Activated CD8-positive, alpha-beta memory T cell treated with anti-CD3 and anti-CD28 coated beads for 48 hours (primary cell): Measurements from ENCODE around the gene BLOC1S3.

Source experiments
- DNase-seq, 3 experiments: peaks; one replicate each; pipeline ENCODE4 v3.0.0-alpha.2; 2020; ENCODE audit warnings: low read depth in 2 of 3, low spot score in 2 of 3

The BLOC1S3 gene

DNA sequence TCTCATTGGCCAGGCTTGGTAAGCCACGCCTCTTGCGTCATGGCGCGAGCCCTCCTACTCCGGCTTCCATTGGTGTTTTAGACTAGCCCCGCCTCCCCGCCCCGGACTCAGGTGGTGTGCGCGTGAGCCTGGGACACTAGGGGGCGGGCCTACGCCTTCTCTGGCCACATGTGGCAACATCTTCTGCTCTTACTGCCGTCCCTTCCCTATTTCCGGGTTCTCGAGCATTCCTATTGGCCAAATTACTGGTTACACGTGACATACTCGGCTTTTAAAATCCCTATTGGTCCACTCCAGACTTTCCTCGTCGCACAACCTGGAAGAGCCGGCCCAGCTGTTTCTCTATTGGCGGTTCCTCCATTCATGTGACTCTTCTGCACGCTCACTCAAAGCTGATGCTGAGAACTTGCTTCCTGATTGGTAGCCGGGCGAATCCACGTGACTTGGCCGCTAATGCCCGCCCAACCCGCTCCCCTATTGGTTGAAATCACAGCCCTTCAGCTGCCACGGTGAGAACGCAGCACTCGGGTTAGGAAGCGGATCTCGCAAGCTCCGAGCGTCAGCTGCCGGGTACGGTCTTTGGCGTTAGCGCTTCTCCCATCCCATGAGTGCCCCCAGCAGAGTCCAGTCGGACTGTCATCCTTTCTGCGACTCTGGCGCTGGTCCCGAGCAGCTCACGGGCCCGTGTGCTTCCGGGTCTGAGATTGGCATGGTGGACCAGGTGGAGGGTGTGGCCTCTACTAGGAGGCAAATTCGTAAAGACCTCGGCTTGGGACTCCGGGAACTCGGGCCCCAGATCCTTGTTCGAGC, at the start of gene BLOC1S3:
TSS of gene BLOC1S3 (plus strand) at position 523 of the 810 bp plus-strand sequence. CDS start 513 bp downstream, outside the sequence.
- peak; percentile 92 to 99 (median 96) for DNase-seq

DNA sequence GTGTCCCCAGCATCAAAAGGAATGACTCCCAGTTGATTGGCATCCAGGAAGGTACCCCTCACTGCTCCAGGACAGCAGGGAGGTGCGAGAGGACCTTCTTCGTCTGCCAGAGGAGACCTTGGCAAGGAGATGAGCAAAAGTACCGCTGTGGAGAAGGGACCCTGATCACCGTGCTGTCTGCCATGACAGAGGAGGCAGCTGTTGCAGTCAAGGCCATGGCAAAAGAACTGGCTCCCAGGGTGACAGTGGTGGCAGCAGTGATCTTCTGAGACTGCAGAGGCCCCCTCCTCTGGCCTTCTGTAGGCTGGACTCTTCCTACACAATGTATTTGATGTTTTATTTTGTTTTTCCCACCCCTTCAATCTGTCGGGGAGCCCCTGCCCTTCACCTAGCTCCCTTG, 49.8 kb upstream of the BLOC1S3 start:
- DNase-seq = no peak

GRCh38 chr19:45130236-45130635, 48.3 kb upstream of the BLOC1S3 start:
- DNase-seq = no peak

DNA sequence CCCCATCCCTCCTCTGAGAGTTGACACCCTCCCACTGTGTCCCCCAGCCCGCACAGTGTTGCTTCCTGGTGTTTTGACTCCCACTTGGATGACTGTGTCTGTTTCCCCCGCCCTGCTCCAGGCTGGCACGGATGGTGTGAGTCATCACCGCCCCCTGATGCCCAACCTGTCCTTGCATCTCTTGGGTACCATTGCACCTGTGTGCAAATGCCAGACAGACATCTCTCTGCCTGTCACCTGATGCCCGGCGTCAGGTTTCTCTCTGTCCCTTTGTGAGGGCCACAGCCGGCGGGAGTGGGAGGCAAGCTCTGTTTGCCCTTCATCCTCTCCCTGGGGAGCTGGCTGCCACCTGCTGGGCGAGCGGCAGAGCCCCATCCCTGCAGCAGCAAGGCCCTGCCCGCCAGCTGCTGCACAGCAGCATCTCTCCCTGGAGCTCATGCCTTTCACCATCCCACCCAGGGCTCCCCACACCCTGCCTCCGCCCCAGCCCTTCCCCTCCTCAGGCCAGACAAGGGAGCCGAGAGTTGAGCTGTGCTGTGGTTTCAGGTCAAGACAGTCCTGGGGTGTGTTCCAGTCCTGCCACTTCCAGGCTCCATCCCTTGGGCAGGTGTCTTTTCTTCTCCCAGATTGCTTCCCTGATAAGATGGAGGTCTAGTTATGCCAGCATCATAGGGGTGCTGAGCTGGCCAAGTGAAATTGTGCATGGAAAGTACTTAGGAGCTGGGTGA, 47.5 kb upstream of the BLOC1S3 start:
- no peak for DNase-seq

- no peak for DNase-seq
Observed at GRCh38 chr19:45133661-45134060, 44.9 kb upstream of the BLOC1S3 start.

GRCh38 chr19:45135176-45135885, 43.3 kb upstream of the BLOC1S3 start:
- no peak for DNase-seq

- no peak for DNase-seq
Observed at GRCh38 chr19:45136507-45137178, 41.9 kb upstream of the BLOC1S3 start.

- DNase-seq = no peak
Observed at GRCh38 chr19:45137179-45137761, 41.3 kb upstream of the BLOC1S3 start.

DNA sequence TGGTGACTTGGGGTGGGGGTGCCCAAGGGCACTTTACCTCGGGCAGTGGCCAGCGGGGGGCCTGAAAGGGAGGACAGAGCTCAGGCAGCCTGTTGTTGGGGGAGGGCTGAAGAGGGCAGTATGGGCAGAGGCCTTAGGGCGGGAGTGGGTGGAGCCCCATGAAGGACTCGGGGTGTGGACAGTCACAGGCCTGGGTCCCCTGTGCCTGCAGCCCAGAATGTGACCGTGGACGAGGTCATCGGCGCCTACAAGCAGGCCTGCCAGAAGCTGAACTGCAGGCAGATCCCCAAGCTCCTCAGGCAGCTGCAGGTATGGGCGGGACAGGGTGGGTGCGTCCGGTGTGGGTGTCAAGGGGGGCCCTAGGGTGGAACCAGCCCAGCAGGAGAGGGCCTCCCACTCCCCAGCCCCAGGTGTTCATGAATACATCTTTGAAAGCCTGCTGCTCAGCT, 40.3 kb upstream of the BLOC1S3 start:
- no peak for DNase-seq

GRCh38 chr19:45139286-45140143, 39.1 kb upstream of the BLOC1S3 start:
- no peak for DNase-seq

DNA sequence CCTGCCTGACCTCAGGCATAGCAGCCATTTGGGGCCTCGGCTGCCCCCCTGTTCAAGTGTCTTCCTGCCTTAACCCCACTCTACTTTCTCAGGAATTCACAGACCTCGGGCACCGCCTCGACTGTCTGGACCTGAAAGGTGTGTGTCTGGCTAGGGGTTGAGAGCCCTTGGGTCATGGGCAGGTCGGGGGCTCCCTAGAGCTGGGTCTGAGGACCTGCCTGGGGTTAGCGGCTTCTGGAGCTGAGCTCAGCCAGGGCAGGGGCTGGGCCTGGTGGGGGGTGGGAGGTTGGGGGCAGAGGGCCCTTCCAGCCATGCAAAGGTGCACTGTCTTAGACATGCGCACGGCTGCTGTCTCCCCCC, 38.5 kb upstream of the BLOC1S3 start:
- no peak for DNase-seq

- no peak for DNase-seq
Observed at GRCh38 chr19:45140533-45140932, 38.1 kb upstream of the BLOC1S3 start.

- no peak for DNase-seq
Observed at GRCh38 chr19:45141203-45141900, 37.2 kb upstream of the BLOC1S3 start.

DNA sequence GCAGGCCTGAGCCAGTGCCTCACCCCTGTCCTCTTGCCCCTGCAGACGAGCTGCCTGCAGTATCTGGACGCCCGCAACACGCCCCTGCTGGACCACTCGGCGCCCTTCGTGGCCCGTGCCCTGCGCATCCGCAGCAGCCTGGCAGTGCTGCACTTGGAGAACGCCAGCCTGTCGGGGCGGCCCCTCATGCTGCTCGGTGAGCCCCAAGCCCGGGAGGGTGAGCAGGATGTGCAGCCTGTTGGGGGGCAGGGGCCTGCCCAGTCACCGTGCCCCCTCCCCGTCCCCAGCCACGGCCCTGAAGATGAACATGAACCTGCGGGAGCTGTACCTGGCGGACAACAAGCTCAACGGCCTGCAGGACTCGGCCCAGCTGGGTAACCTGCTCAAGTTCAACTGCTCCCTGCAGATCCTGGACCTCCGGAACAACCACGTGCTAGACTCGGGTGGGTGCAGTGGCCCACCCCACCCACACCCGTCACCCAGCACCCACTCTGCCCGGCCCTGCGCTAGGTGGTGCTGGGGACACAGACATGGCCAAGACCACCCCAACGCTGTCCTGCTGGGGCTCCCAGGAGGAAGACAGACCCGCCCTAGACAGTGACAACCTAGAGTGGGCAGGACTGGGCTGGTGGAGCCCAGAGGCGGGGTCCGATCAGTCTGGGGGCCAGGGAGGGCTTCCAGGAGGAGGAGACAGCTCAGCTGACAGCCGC, 36.4 kb upstream of the BLOC1S3 start:
- DNase-seq = no peak

GRCh38 chr19:45142726-45143110, 35.9 kb upstream of the BLOC1S3 start:
- DNase-seq = no peak

DNA sequence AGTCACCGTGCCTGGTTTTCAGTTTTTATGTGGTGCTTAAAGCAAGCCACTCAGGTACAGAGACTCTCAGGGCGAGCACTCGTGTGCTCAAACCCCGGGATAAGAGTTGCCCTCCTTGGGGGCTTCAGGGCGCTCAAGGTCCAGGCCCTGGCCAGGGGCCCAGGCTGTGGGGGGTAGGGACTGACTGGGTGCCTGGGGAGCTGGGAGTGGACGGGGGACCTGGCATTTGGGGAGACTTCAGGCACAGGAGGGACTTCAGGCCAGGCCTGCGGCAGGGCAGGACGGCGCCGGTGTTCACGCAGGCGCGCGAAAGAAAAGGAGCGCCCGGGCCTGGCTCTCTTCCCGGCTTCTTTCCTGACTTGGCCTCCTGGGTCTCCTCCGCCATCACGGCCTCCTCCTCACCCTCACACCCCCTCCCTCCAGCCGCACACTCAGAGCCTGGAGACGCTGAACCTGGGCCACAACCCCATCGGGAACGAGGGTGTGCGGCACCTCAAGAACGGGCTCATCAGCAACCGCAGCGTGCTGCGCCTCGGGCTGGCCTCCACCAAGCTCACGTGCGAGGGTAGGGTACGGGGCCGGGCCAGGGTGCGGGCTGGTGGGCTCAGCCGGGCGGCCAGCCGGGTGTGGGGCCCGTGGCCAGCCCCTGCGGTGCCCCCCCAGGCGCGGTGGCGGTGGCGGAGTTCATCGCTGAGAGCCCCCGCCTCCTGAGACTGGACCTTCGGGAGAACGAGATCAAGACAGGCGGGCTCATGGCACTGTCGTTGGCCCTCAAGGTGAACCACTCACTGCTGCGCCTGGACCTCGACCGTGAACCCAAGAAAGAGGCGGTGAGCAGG, 33.9 kb upstream of the BLOC1S3 start:
- no peak for DNase-seq

- DNase-seq = no peak
Observed at GRCh38 chr19:45145270-45146189, 33.1 kb upstream of the BLOC1S3 start.
